ENCODE results near the gene UNC5A.

GRCh38 chr5:176821441-176821840 lies 11.1 kb downstream of the UNC5A start:
- TF ChIP-seq EZH2 (IDR thresholded peaks at IDR 0.05; ENCODE audit: low read depth) (no peak), CTCF (conservative IDR thresholded peaks at IDR 0.05) (no peak)

Data from PC-9 (cell line).